Embryonic facial prominence (tissue), 1 donor: ENCODE data around the gene C15orf62.

Experiments used
- DNase-seq: peaks from one replicate; pipeline ENCODE4 v3.0.0-alpha.2; 2016; ENCODE audit errors: extremely low spot score

Gene C15orf62, protein sequence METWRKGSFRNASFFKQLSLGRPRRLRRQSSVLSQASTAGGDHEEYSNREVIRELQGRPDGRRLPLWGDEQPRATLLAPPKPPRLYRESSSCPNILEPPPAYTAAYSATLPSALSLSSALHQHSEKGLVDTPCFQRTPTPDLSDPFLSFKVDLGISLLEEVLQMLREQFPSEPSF

GRCh38 chr15:40769274-40770146 is at the start of gene C15orf62:
C15orf62 (plus strand) TSS chr15:40769980; CDS start chr15:40770496, 516 bp downstream.
- peak; percentile 35 for DNase-seq

DNA sequence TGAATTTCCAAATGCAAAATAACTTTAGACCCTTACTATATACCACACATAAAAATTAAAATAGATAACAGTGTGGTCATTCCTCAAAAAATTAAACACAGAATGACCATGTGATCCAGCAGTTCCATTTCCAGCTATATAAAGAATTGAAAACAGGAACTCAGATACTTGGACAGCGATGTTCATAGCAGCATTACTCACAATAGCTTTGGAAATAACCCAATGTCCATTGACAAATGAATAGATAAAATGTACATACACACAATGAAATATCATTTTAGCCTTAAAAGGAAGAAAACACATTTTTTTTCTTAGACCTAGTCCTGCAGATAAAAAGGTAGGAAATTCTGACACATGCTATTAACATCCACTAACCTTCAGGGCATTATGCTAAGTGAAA is 48.1 kb upstream of the C15orf62 start:
- DNase-seq = no peak

DNA sequence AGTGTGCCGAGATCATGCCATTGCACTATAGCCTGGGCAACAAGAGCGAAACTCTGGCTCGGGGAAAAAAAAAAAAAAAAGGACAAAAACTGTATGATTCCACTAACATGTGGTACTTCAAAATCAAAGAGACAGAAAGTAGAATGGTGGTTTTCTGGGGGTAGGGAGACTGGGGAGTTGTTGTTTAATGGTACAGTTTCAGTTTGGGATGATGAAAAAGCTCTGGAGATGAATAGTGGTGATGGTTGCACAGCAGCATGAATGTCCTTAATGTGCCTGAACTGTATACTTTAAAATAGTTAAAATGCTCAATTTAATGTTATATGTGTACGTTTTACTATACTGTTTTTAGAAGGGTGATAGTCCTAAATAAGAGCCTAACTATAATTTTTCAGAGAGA is 47.4 kb upstream of the C15orf62 start:
- DNase-seq = no peak

DNA sequence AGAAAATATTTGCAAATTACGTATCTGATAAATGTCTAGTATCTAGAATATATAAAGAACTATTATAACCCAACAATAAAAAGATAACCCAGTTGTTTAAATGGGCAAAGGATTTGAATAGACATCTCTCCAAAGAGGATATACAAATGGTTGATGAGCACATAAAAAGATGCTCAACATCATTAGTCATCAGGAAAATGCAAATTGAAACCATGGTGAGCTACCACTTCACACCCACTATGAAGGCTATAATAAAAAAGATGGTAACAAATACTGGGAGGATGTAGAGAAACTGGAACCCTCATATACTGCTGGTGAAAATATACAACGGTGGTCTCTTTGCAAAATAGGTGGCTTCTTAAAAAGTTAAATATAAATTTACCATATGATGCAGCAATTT is 46.8 kb upstream of the C15orf62 start:
- DNase-seq = no peak

GRCh38 chr15:40723919-40724318 is 45.9 kb upstream of the C15orf62 start:
- no peak for DNase-seq

DNA sequence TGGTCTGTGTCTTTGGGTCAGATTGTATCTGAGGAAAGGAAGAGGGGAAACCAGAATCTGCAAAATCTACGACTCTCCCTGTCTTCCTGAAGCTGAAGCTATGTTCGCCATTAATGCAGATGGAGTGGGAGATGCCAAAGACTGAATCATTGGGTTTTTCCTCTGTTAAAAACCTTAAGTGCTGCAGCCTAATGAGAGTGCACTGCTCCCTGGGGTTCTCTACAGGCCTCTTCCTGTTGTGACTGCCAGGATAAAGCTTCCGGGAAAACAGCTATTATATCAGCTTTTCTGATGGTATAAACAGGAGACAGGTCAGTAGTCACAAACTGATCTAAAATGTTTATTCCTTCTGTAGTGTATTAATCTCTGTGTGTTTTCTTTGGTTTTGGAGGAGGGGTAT is 38.7 kb upstream of the C15orf62 start:
- no peak for DNase-seq

- no peak for DNase-seq
Measured at GRCh38 chr15:40736575-40736974, 33.2 kb upstream of the C15orf62 start.

DNA sequence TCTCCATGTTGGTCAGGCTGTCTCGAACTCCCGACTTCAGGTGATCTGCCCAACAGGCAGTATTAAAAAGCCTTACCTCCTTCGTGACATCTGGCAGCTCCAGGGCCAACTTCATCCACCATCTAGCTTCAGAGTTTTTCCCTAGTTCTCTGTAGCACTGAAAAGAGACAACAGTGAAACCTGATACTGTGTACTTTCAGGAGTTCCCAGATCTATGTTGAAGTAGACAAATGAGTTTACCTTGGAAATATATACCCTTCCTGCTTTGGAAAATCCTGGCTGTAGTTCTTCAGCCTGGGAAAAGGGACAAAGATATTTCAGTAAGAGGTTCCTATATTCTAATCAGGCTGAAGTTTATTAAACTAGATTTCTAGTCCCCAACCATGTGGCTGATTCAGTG is 32.7 kb upstream of the C15orf62 start:
- no peak for DNase-seq

- DNase-seq = no peak
Measured at GRCh38 chr15:40739047-40739446, 30.7 kb upstream of the C15orf62 start.

DNA sequence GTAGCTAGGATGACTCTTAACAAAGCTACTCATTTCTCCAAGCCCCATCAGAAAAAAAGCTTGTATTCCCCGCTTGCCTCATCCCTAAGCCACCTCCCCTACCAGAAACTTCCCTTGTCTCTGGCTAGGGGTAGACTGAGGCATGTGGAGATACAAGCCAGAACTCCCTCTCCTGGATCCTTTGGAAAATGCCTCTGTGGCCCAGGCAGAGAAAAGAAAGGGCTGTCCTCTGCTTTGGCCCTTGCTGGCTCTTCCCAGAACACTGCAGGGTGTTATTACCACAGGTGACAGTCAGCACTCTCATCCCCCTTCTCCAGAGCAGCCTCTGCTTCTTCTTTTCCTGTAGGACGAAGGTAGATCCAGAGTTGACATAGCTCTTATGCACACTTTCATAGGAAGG is 29.9 kb upstream of the C15orf62 start:
- DNase-seq = no peak

GRCh38 chr15:40743485-40743901 is 26.3 kb upstream of the C15orf62 start:
- DNase-seq = no peak

GRCh38 chr15:40743921-40744814 is 25.6 kb upstream of the C15orf62 start:
- DNase-seq = no peak

GRCh38 chr15:40744815-40745152 is 25.0 kb upstream of the C15orf62 start:
- no peak for DNase-seq

- no peak for DNase-seq
Measured at GRCh38 chr15:40746916-40747418, 22.8 kb upstream of the C15orf62 start.

GRCh38 chr15:40747685-40748631 is 21.8 kb upstream of the C15orf62 start:
- no peak for DNase-seq

DNA sequence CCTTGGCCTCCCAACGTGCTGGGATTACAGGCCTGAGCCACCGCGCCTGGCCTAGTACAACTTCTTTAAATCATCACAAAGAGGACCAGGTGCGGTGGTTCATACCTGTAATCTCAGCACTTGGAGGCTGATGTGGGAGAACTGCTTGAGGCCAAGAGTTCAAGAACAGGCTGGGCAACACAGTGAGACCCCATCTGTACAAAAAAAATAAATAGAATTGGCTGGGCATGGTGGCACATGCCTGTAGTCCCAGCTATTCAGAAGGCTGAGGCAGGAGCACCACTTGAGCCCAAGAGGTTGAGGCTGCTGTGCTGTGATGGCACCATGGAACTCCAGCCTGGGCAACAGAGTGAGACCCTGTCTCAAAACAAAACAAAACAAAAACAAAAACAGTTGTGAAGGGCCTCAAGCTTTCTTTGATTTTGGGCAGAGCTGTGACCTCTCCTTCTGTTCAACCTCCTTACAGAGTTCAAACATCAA is 20.6 kb upstream of the C15orf62 start:
- no peak for DNase-seq

DNA sequence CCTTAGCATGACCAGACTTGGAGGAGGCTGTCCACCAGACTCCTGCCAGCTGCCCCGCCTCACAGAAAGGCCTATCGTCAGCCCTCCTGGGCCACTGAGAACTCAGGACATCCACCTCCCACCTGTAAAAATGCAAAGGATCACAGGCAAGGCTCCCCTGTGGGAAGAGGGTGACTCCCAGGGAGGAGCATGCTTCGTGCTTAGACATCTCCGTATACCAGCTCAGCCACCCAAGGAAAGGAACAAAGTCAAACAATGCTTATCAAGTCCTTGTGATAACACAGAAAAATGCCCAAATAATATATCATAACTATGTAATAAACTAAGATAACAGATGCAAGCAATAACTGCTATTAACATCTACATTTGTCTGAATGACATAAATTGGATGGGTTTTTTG is 18.9 kb upstream of the C15orf62 start:
- DNase-seq = no peak

- DNase-seq = no peak
Measured at GRCh38 chr15:40751745-40752144, 18.0 kb upstream of the C15orf62 start.

- DNase-seq = no peak
Measured at GRCh38 chr15:40754574-40754882, 15.3 kb upstream of the C15orf62 start.

- DNase-seq = peak; percentile 90
Measured at GRCh38 chr15:40754883-40755811, 14.6 kb upstream of the C15orf62 start, which contains the start of gene RMDN3. RMDN3 (minus strand) TSS chr15:40755254; CDS start chr15:40754783, 471 bp downstream.
